CMK (cell line): Measurements from ENCODE around the gene SPSB2.
"Not testable (repeated sequence)": the region's sequence is repeated elsewhere in the genome, so short reads cannot be mapped to it uniquely, and the experiment has no call there.

Experiments
- DNase-seq: peaks from one replicate; pipeline ENCODE4 v3.0.0-alpha.2; 2010; ENCODE audit warnings: low read depth

SPSB2 gene

DNA sequence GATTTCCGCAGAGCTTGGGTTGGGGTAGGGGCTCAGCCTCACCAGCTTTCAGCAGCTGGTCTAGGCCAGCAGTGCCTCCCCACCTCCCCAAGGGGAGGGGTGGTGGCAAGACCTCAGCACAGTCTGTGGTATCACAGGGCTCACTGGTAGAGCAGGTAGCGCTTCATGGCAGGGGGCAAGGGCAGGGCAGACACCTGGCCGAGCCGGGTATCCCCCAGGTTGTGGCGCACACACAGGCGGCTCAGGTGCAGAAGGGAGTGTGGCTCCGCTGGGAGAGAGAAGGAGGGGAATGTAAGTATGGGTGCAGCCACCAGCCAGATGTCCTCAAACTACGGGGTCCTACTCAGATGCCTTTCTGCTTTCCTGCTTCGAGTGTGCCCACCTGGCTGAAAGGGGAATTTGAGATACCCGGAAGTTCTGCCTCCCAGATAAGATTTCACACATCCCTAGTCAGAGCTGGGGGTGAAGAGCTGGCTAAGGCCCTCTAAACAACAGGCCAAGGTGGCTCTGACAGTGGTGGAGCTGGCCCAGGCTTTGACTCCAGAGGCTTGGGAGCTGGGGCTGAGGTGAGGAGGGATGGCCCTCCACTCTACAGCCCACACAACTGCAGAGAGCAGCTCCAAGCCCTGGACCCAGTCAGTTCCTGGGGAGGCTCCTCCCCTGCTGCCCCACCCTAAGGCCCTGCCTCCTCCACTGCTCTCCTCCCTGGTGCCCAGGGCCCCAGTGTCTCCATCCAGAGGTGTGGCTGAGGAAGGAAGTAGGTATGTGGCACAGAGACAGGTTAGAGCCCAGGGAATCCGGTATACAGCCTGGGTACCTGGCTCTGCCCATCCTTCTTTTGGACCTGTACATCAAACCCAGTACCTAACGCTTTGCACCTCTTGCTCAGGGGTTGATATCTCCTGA is 1.8 kb downstream of the SPSB2 start:
- DNase-seq = no peak

GRCh38 chr12:6870304-6870703 is 2.8 kb downstream of the SPSB2 start:
- DNase-seq = not testable (repeated sequence)

- no peak for DNase-seq
These were observed 3.8 kb downstream of the SPSB2 start for GRCh38 chr12:6869049-6870021.

DNA sequence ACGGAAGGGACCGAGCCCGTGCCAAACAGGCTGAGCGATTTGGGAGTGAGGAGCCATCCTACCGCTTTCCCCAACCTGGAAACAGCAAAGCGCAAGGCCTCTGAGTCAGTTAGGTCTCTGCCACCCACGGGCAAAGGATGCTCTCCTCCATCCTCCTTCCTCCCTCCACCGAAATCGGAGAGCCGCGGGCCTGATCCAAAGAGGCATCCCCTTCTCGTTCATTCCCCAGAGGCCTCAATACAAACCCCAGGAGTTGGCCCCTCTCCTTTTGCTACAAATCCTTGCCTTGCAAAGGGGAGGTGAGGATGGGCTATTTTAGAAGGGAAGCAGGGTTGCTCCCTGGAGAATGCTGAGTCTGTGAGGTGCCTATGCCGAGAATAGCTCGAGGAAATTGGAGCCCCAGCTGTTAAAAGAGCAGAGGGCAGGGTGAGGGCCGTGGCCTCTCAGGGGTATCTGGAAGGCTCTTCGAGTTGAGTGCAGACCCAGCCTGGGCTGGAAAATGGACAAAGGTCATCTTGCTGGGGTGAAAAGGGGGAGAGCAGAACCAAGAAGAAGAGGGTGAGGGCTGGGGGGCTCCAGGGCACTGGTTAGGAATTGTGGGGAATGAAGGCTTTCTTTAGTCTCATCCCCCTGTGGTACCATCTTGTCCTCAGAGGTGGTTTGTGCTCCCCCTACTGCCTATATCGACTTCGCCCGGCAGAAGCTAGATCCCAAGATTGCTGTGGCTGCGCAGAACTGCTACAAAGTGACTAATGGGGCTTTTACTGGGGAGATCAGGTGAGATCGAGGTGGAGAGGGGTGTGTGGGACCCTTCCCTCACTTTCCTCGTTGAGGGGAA is 4.7 kb downstream of the SPSB2 start:
- DNase-seq = no peak

GRCh38 chr12:6867413-6868210 is 5.5 kb downstream of the SPSB2 start, which contains the start of gene TPI1:
TPI1 (plus strand) TSS chr12:6867531; CDS start chr12:6867567, 36 bp downstream.
- DNase-seq = no peak

DNA sequence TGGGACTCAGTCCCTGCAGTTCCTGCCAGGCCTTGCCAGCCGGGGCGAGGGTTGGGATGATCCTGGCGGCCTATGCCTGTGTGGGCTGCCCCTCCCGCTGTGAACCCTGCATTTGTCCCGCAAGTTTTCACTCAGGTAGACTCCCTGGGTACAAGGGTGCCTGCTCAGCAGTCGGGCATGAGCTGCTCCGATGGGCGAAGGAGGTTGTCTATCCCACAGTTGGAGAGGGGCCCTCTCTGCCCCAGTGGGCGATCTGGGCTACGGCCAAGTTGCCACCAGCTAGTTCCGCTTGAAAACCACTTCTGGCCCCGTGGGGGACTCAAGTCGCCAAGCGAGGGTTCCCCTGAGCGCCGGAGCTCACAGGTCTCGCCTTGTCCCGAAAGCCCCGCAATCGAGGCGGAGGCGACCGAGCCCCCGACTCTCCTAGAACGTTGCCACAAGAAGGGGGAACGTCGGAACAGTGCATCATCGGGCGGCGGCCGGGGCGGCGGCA is 6.1 kb downstream of the SPSB2 start:
- no peak for DNase-seq

DNA sequence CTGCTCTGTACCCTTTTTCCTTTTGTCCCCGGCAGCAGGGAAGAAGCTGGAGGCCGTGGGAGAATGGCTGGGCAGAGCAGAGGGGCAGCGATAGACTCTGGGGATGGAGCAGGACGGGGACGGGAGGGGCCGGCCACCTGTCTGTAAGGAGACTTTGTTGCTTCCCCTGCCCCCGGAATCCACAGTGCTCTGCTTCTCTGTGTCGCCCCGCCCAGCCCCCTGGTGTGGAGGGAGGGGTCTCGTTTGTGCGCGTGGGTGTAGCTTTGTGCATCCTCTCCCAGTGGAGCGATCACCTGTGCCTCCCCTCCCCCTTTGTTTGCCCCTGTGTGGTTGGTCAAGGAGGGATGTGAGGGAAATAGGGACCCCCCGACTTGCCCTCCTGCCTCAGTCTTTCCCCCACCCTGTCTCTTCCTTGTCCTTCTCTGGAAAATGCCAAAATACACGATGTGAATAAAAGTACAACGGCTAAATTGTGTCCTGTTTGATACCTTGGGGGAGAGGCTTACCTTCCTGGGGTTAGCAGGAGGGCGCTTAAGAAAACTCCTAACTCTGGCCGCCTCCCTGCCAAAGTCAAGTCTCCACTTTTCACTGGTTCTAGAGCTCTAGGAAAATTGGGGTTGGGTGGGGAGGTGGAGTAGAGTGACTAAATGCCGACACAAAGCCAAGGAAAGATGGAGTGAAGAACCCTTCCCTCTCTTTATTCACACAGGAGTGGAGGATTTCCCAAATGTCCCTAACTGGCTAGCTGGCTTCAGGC is 6.8 kb downstream of the SPSB2 start:
- no peak for DNase-seq

- DNase-seq = not testable (repeated sequence)
These were observed 7.8 kb downstream of the SPSB2 start for GRCh38 chr12:6865307-6865706.

DNA sequence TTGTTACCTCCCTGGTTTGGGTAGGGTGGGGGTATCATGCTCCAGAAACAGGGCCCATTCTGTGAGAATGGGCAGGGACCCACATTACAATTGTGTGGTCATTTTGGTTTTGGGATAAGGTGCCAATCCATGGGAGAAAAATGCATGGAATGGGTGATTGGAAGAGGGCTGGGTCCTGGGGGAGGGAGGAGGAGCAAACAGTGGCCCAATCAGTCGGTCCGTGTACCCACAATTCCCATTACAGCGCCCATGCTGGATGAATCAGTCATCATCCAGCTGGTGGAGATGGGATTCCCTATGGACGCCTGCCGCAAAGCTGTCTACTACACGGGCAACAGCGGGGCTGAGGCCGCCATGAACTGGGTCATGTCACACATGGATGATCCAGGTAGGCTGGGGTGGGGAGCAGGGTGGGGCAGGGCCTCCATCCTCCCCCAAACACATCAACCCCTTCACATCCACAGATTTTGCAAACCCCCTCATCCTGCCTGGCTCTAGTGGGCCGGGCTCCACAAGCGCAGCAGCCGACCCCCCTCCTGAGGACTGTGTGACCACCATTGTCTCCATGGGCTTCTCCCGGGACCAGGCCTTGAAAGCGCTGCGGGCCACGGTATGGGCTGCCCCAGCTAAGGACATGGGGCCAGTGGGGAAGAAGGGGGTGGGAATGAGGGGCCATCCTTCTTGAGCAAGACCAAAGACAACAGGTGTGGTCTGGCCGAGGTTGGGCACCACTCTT is 9.3 kb downstream of the SPSB2 start:
- no peak for DNase-seq

DNA sequence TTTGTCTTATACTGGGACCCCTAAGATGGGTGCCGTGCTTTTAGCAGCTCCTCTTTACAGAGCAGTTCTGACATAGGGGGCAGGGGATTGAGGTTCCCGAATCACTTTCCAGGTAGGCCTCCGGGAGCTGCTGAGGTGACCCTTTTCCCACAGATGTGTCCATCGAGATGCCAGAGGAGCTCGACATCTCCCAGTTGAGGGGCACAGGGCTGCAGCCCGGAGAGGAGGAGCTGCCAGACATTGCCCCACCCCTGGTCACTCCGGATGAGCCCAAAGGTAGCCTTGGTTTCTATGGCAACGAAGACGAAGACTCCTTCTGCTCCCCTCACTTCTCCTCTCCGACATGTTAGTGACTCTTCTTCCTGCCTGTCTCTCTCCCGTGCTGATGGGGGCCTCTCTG is 10.1 kb downstream of the SPSB2 start:
- no peak for DNase-seq

DNA sequence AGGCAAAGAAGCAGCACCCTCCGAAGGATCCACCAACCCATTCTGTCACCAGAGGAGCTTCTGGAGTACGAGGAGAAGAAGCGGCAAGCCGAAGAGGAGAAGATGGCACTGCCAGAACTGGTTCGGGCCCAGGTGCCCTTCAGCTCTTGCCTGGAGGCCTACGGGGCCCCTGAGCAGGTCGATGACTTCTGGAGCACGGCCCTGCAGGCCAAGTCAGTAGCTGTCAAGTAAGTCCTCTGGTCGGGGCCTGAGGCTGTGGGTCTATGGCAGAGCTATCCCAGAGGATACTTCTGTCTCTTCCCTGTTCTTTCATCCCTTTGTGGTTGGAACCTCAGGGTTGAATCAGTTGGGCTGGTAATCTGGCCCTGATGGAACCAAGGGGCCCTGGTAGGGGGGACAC is 11.7 kb downstream of the SPSB2 start:
- DNase-seq = no peak

- no peak for DNase-seq
These were observed 12.2 kb downstream of the SPSB2 start for GRCh38 chr12:6860942-6861341.

DNA sequence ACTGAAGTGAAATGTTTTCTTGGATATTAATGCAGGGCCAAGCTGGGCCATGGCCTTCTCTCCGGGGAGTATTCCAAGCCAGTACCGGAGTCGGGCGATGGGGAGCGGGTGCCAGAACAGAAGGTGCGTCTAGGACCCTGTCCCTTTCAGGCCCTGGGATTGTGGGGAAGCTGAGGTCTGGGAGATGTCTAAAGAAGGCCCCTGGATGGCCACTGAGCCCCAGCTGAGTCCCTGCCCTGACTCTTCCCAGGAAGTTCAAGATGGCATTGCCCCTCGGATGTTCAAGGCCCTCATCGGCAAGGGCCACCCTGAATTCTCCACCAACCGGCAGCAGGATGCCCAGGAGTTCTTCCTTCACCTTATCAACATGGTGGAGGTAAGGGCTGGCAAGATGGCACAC is 13.0 kb downstream of the SPSB2 start:
- DNase-seq = no peak

GRCh38 chr12:6858799-6859198 is 14.3 kb downstream of the SPSB2 start:
- DNase-seq = no peak

- DNase-seq = no peak
These were observed 17.8 kb downstream of the SPSB2 start for GRCh38 chr12:6855322-6855721.

DNA sequence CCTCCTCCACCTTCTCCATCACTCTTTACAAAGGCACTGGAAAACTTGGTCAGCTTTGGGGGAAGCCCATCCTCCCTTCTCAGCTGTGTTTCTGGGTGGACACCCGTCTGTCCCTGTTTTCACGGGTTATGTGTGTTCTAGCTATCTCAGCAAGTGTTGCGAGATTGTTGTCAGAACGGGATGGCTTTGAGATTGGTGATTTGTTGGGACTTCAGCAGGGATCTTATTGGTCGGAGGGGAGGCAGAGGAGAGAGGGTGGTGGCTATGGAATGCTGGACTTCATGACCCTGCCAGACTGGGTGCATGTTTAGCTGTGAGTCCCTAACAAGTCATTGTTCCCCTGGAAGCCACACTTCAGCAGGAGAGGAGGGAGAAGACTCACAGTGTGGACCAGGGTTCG is 19.1 kb downstream of the SPSB2 start:
- DNase-seq = no peak

DNA sequence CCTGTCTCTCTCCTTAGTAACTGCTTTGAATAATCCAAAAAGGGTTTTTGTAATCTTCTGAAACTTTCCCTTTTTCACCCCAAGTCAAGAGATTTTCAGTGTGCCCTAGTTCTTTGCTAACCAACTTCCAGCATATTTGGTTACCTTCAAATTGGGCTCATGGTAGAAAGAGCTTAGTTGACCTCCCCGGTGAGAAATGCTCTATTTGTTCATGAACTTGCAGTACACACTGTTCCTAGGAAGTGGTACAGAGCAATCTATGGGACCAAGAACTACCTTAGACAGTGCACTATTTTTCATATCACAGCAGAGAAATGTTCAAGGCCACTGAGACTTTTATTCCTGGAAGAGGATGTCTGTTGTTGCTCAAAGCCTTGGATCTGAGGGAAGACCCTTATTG is 19.5 kb downstream of the SPSB2 start:
- no peak for DNase-seq

- DNase-seq = no peak
These were observed 20.3 kb downstream of the SPSB2 start for GRCh38 chr12:6852651-6853354.
